PC-9 (cell line): Measurements from ENCODE around the gene ZNG1C. TPM values are rescaled to one million over a fixed set of nuclear protein-coding genes. Genes with fewer than 3 reads are reported as not detected.
"Not testable (repeated sequence)": the region's sequence is repeated elsewhere in the genome, so short reads cannot be mapped to it uniquely, and the experiment has no call there.

ENCODE experiments used
- BruUV-seq: library from RNA; stranded (reverse); fragments of 400-500 nt; replicated peaks from 2 replicates; lab custom pipeline; 2021; lab: Mats Ljungman, UMichigan
- CTCF ChIA-PET: fragments of 300-600 bp; sonication (Branson Sonifier 250); formaldehyde crosslinking; loops from one replicate; lab custom pipeline; 2022; ENCODE audit warnings: antibody characterized with exemption; lab: Charles Lee
- POLR2A ChIA-PET: fragments of 300-600 bp; sonication (Branson Sonifier 250); formaldehyde crosslinking; loops from one replicate; lab custom pipeline; 2022; ENCODE audit warnings: antibody characterized with exemption; ENCODE audit not compliant: unreplicated experiment; lab: Charles Lee
- DNase-seq, 2 experiments: peaks; one replicate each; pipeline versions ENCODE4 v3.0.0 to v3.0.0-alpha.2; 2015 to 2022; ENCODE audit warnings: mixed read lengths in 1 of 2
- H2AFZ ChIP-seq: fragments of 200-600 bp; sonication (generic); 2 replicates; pipeline ENCODE4 v1.8.1; 2017; ENCODE audit warnings: antibody characterized with exemption
- H3F3A ChIP-seq: fragments of 200-600 bp; sonication (generic); 2 replicates; pipeline ENCODE4 v1.8.1; 2017; ENCODE audit warnings: antibody characterized with exemption, mild to moderate bottlenecking, low read depth; ENCODE audit not compliant: insufficient read depth
- H3K27ac ChIP-seq: fragments of 200-600 bp; sonication (generic); 2 replicates; pipeline ENCODE4 v1.6.1; 2016; ENCODE audit warnings: mixed run types
- H3K27me3 ChIP-seq: fragments of 200-600 bp; sonication (generic); 2 replicates; pipeline ENCODE4 v1.6.1; 2016; ENCODE audit warnings: low read depth, mixed run types; ENCODE audit not compliant: insufficient read depth
- H3K36me3 ChIP-seq: fragments of 200-600 bp; sonication (generic); 2 replicates; pipeline ENCODE4 v1.6.1; 2016; ENCODE audit warnings: low read depth, mixed run types
- H3K4me1 ChIP-seq: fragments of 200-600 bp; sonication (generic); replicated peaks from 2 replicates; pipeline ENCODE4 v1.6.1; 2016; ENCODE audit warnings: mixed run types; ENCODE audit not compliant: insufficient read depth
- H3K4me2 ChIP-seq: fragments of 200-600 bp; sonication (generic); 2 replicates; pipeline ENCODE4 v1.6.1; 2017; ENCODE audit warnings: mixed run types
- H3K4me3 ChIP-seq: fragments of 200-600 bp; sonication (generic); 2 replicates; pipeline ENCODE4 v1.6.1; 2016; ENCODE audit warnings: mixed run types
- H3K79me2 ChIP-seq: fragments of 200-600 bp; sonication (generic); 2 replicates; pipeline ENCODE4 v1.6.1; 2017; ENCODE audit warnings: low read depth, mixed run types
- H3K9me2 ChIP-seq: fragments of 200-600 bp; sonication (generic); 2 replicates; pipeline ENCODE4 v1.8.1; 2017; ENCODE audit warnings: mild to moderate bottlenecking; ENCODE audit not compliant: insufficient read depth
- H3K9me3 ChIP-seq: fragments of 200-600 bp; sonication (generic); 2 replicates; pipeline ENCODE4 v1.8.1; 2016; ENCODE audit warnings: low read depth; ENCODE audit not compliant: insufficient read depth
- H4K20me1 ChIP-seq: fragments of 200-600 bp; sonication (generic); 2 replicates; pipeline ENCODE4 v1.8.1; 2017; ENCODE audit not compliant: insufficient read depth
- intact Hi-C: fragments of 100-400 bp; cut with micrococcal nuclease; formaldehyde crosslinking; loops from one replicate; pipeline ENCODE4 v1.10.0; 2022; ENCODE audit not compliant: unreplicated experiment
- total RNA-seq: library from RNA; stranded (reverse); gene quantifications from 2 replicates; pipeline ENCODE4 v1.2.3, GENCODE V29; 2021
- TF ChIP-seq, protein P1 (sequence below): fragments of 200-600 bp; sonication (generic); conservative IDR thresholded peaks from 2 replicates; pipeline ENCODE4 v1.6.1; 2017; ENCODE audit warnings: mixed run types, antibody characterized with exemption, mild to moderate bottlenecking, moderate library complexity

ZNG1C gene
- total RNA-seq, 1 experiment from 2014 or later: 40.5 TPM

DNA sequence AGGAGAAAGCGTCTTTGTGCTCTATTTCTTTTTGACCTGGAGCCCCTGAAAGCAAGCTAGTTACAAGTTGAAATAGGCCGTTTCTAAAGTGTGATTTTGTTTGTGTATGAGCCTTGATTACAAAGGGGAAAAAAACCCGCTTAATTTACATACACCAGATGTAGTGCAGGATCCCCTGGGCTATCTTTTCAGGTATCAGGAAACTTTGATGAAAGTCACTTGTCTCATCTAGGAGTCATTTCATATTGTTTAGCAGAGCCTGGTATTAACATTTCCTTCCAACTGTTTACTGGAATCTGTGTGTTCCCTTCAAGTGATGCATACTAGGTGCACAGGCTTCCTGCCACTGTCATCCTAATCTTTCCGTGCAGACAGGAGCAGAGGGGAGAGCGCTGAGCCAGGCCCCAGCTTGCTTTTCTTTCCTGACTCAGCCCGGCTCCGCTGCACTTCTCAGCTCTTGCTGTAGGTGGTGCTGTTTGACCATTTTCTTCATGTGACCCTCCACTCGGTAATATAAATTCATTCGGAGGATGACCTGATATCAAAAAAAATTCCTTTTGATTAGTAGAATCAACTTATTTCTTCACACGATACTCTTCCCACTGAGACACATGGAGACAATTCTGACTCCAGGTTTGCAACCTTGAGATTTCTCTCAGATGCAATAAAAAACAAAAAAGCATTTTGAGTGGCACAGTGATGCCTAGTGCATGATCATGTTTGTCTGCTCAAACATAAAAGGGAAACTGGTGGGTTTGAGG is 100.7 kb downstream of the ZNG1C start:
- CTCF ChIA-PET: interaction anchor here (0.6 kb wide), 1 partner anchor 710 kb away, joined by 3 read pairs; no protein-coding TSS in a partner anchor
- H2AFZ ChIP-seq, H3K27me3 ChIP-seq, H3K4me1 ChIP-seq, H3K4me3 ChIP-seq, BruUV-seq, intact Hi-C loops, H3K79me2 ChIP-seq, H3K9me3 ChIP-seq, H3K36me3 ChIP-seq, H3K27ac ChIP-seq, H3K9me2 ChIP-seq, H3K4me2 ChIP-seq, POLR2A ChIA-PET, H4K20me1 ChIP-seq, H3F3A ChIP-seq, DNase-seq: not testable (repeated sequence)
- TF ChIP-seq, protein P1, sequence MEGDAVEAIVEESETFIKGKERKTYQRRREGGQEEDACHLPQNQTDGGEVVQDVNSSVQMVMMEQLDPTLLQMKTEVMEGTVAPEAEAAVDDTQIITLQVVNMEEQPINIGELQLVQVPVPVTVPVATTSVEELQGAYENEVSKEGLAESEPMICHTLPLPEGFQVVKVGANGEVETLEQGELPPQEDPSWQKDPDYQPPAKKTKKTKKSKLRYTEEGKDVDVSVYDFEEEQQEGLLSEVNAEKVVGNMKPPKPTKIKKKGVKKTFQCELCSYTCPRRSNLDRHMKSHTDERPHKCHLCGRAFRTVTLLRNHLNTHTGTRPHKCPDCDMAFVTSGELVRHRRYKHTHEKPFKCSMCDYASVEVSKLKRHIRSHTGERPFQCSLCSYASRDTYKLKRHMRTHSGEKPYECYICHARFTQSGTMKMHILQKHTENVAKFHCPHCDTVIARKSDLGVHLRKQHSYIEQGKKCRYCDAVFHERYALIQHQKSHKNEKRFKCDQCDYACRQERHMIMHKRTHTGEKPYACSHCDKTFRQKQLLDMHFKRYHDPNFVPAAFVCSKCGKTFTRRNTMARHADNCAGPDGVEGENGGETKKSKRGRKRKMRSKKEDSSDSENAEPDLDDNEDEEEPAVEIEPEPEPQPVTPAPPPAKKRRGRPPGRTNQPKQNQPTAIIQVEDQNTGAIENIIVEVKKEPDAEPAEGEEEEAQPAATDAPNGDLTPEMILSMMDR: peak; percentile 54

DNA sequence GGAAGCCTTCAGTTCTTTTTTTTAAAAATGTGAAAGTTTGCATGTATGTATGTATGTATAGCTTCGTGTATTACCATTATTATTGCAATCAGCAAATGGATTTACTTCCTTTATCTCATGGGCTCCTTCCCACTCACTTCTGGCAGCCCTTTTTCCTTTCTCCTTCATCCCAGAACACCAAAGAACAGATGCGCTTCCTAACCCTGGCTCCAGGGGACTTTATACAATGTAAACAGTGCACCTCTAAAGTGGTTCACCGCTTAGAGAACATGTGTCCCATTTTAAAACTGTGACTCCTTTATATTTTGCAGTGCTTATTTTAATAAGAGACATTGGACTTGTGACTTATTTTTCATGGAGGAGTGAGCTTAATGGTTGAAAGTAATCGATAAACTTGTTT is 101.5 kb downstream of the ZNG1C start:
- H3K27me3 ChIP-seq, H3K4me2 ChIP-seq, H4K20me1 ChIP-seq, H3K36me3 ChIP-seq, H3K4me1 ChIP-seq, CTCF ChIA-PET, H2AFZ ChIP-seq, H3K9me2 ChIP-seq, H3K27ac ChIP-seq, POLR2A ChIA-PET, H3K9me3 ChIP-seq, DNase-seq, H3F3A ChIP-seq, intact Hi-C loops, H3K4me3 ChIP-seq, BruUV-seq, H3K79me2 ChIP-seq: not testable (repeated sequence)

DNA sequence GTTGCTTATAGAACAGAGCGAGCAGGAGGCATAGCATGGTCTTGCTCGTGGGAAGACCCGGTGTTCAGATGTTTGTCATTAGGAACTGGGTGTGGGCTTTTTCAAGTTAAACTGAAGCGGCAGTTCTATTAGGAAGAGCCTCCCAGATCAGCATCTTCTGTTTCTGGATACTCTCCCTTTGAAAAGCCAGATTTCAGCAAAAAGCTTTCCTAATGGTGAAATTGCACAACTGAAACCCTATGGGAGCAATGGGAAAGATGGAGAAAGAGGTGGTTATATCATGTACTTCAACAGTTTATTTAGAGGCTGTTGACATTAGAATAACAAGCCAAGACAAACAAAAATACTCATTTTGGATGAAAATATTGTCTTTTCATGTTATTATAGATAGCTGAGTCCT is 102.2 kb downstream of the ZNG1C start:
- H3K9me2 ChIP-seq, H3K4me1 ChIP-seq, BruUV-seq, CTCF ChIA-PET, H3K4me2 ChIP-seq, H3K4me3 ChIP-seq, H3K27me3 ChIP-seq, H2AFZ ChIP-seq, H3K27ac ChIP-seq, H3F3A ChIP-seq, H3K36me3 ChIP-seq, H3K9me3 ChIP-seq, H3K79me2 ChIP-seq, intact Hi-C loops, POLR2A ChIA-PET, DNase-seq, H4K20me1 ChIP-seq: not testable (repeated sequence)

Other genes starting within 250 kb of the ZNG1C start
- gene FOXD4L3, start 60.9 kb downstream of the ZNG1C start, total RNA-seq: not detected in 2 replicates
- not detected in 2 replicates for gene PGM5, start 114.6 kb downstream of the ZNG1C start, total RNA-seq